Loucy (cell line): ENCODE results near the gene KRTAP4-2.

ENCODE experiments used
- H2AFZ ChIP-seq: fragments of 200-600 bp; sonication (generic); 2 replicates; pipeline ENCODE4 v1.6.0; 2016; ENCODE audit warnings: antibody characterized with exemption, mild to moderate bottlenecking, low read length, moderate library complexity
- H3F3A ChIP-seq: fragments of 200-600 bp; 2 replicates; pipeline ENCODE4 v1.6.0; 2016; ENCODE audit warnings: antibody characterized with exemption, low read depth, mild to moderate bottlenecking
- H3K27me3 ChIP-seq: fragments of 200-600 bp; sonication (generic); 2 replicates; pipeline ENCODE4 v1.6.1; 2014; ENCODE audit warnings: low read length, mild to moderate bottlenecking; ENCODE audit not compliant: insufficient read depth, poor library complexity, severe bottlenecking
- H3K36me3 ChIP-seq: fragments of 200-600 bp; sonication (generic); 2 replicates; pipeline ENCODE4 v1.6.1; 2016; ENCODE audit warnings: low read length; ENCODE audit not compliant: insufficient read depth
- H3K4me1 ChIP-seq: fragments of 200-600 bp; sonication (generic); 2 replicates; pipeline ENCODE4 v1.5.1; 2014; ENCODE audit warnings: low read length, mild to moderate bottlenecking; ENCODE audit not compliant: insufficient read depth, poor library complexity, severe bottlenecking
- H3K4me2 ChIP-seq: fragments of 200-600 bp; sonication (generic); 2 replicates; pipeline ENCODE4 v1.6.0; 2014; ENCODE audit warnings: antibody characterized with exemption, low read length, low read depth, mild to moderate bottlenecking; ENCODE audit not compliant: poor library complexity, severe bottlenecking
- H3K4me3 ChIP-seq: fragments of 200-600 bp; sonication (generic); 2 replicates; pipeline ENCODE4 v1.5.1; 2014; ENCODE audit warnings: low read length, mild to moderate bottlenecking, mixed read lengths; ENCODE audit not compliant: poor library complexity, severe bottlenecking
- H3K79me2 ChIP-seq: fragments of 200-600 bp; sonication (generic); 2 replicates; pipeline ENCODE4 v1.6.1; 2014; ENCODE audit warnings: low read length; ENCODE audit not compliant: insufficient read depth
- H3K9ac ChIP-seq: fragments of 200-600 bp; sonication (generic); 2 replicates; pipeline ENCODE4 v1.6.0; 2014; ENCODE audit warnings: mild to moderate bottlenecking, low read depth, low read length, moderate library complexity; ENCODE audit not compliant: poor library complexity, severe bottlenecking
- H3K9me2 ChIP-seq: fragments of 200-600 bp; sonication (generic); replicated peaks from 2 replicates; pipeline ENCODE4 v1.6.1; 2016; ENCODE audit warnings: low read depth, low read length, mixed read lengths
- H3K9me3 ChIP-seq: fragments of 200-600 bp; sonication (generic); 2 replicates; pipeline ENCODE4 v1.6.1; 2014; ENCODE audit warnings: mild to moderate bottlenecking, antibody characterized with exemption, low read length, low read depth; ENCODE audit not compliant: insufficient read depth
- H4K20me1 ChIP-seq: fragments of 200-600 bp; sonication (generic); 2 replicates; pipeline ENCODE4 v1.6.0; 2014; ENCODE audit warnings: antibody characterized with exemption, low read length, mild to moderate bottlenecking; ENCODE audit not compliant: insufficient read depth, poor library complexity, severe bottlenecking
- EZH2phosphoT487 ChIP-seq: fragments of 200-600 bp; IDR thresholded peaks from 2 replicates; pipeline ENCODE4 v1.6.1; 2018; ENCODE audit warnings: antibody characterized with exemption, mild to moderate bottlenecking, moderate library complexity, borderline replicate concordance
- TF ChIP-seq, protein P1 (sequence below): fragments of 200-600 bp; sonication (generic); conservative IDR thresholded peaks from 2 replicates; pipeline ENCODE4 v1.5.1; 2014; ENCODE audit warnings: mild to moderate bottlenecking, antibody characterized with exemption, low read length

Gene KRTAP4-2

GRCh38 chr17:41178843-41179616 is 1.0 kb upstream of the KRTAP4-2 start:
- H3K4me3 ChIP-seq: no peak overlapping the region
- no peaks in the 10 kb centered on the region for H4K20me1 ChIP-seq
- H3K9ac ChIP-seq: no peak overlapping the region
- TF ChIP-seq EZH2phosphoT487: no peak
- TF ChIP-seq, protein P1, sequence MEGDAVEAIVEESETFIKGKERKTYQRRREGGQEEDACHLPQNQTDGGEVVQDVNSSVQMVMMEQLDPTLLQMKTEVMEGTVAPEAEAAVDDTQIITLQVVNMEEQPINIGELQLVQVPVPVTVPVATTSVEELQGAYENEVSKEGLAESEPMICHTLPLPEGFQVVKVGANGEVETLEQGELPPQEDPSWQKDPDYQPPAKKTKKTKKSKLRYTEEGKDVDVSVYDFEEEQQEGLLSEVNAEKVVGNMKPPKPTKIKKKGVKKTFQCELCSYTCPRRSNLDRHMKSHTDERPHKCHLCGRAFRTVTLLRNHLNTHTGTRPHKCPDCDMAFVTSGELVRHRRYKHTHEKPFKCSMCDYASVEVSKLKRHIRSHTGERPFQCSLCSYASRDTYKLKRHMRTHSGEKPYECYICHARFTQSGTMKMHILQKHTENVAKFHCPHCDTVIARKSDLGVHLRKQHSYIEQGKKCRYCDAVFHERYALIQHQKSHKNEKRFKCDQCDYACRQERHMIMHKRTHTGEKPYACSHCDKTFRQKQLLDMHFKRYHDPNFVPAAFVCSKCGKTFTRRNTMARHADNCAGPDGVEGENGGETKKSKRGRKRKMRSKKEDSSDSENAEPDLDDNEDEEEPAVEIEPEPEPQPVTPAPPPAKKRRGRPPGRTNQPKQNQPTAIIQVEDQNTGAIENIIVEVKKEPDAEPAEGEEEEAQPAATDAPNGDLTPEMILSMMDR: no peak
- H3F3A ChIP-seq: no peaks in the 10 kb centered on the region
- H3K79me2 ChIP-seq: no peaks in the 10 kb centered on the region
- no peaks in the 10 kb centered on the region for H3K27me3 ChIP-seq
- H2AFZ ChIP-seq: no peak overlapping the region; the same call in 1 of the 2 replicates
- no peaks in the 10 kb centered on the region for H3K9me2 ChIP-seq
- H3K36me3 ChIP-seq: no peaks in the 10 kb centered on the region
- H3K4me1 ChIP-seq: no peaks in the 10 kb centered on the region
- H3K4me2 ChIP-seq: no peak overlapping the region
- H3K9me3 ChIP-seq: no peaks in the 10 kb centered on the region

DNA sequence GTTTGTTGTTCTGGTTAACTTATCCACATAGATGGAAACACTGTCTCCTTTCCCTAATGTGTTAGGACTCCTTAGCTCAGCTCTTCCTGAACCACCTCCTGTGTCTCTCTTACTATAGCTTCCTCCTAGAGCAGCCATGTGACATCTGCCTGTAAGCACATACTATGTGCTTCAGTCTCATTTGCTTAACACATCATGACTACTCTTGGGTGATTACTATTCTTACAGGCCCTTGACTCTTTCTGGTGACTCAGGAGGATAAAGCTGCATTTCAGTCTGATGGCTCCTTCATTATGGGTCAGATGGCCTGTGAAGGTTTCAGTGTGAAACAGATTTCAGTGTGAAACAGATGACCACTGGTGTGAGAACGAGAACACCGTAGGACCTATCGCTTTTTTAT is 320 bp upstream of the KRTAP4-2 start:
- TF ChIP-seq, protein P1: no peak
- no peak for TF ChIP-seq EZH2phosphoT487
- H3K27me3 ChIP-seq: no peaks in the 10 kb centered on the region

DNA sequence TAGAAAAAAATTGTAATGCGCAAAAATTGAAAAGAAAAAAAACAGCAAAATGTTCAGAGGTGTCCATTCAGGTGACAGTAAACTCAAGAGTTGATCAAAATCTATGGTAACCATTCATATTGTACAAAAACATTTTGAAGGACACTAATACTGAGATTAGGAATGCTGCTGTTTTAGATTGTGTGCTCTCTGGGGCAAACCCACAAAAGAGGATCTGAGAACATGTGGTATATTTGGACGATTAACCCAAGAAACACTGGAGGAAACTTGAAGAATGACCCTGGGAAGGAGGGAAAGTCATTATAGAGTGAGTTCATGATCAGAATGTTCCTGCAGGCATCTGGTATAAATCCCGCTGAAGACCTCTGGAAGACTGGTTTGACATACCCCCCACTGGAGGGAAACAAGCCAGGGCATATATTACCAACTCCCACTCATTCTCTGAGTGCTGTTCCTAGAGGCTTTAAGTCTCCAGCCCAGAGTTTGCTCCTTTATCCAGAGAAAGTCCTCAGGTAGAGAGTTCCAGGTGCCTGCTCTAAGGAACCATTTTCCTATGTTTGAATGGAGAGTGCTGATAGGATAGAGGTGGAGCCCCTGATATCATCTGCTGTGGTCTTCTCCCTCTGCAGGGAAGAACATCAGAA is 1.2 kb downstream of the KRTAP4-2 start:
- Histone ChIP-seq H3K36me3 (no peaks in the 10 kb centered on the region), H3K4me2 (no peak overlapping the region), H3K27me3 (no peaks in the 10 kb centered on the region), H3K9me3 (no peaks in the 10 kb centered on the region), H2AFZ (no peak overlapping the region), H3K9ac (no peak overlapping the region), H3K4me1 (no peaks in the 10 kb centered on the region), H4K20me1 (no peaks in the 10 kb centered on the region), H3K79me2 (no peaks in the 10 kb centered on the region), H3F3A (no peaks in the 10 kb centered on the region), H3K9me2 (no peaks in the 10 kb centered on the region), H3K4me3 (no peak overlapping the region)
- TF ChIP-seq EZH2phosphoT487: no peak
- TF ChIP-seq, protein P1: no peak

More for the DNA sequence above, 320 bp upstream of the KRTAP4-2 start:
- H3K4me1 ChIP-seq: no peaks in the 10 kb centered on the region
- no peak overlapping the region; the same call in 1 of the 2 replicates for H2AFZ ChIP-seq
- no peak overlapping the region for H3K4me3 ChIP-seq
- no peaks in the 10 kb centered on the region for H3K9me3 ChIP-seq
- no peaks in the 10 kb centered on the region for H3K9me2 ChIP-seq
- no peak overlapping the region for H3K9ac ChIP-seq
- no peaks in the 10 kb centered on the region for H3F3A ChIP-seq
- H3K4me2 ChIP-seq: no peak overlapping the region
- H4K20me1 ChIP-seq: no peaks in the 10 kb centered on the region
- no peaks in the 10 kb centered on the region for H3K79me2 ChIP-seq
- H3K36me3 ChIP-seq: no peaks in the 10 kb centered on the region
